HepG2 (cell line): ENCODE results near the gene CDC14B.

ENCODE experiments used
- EZH2 ChIP-seq: conservative IDR thresholded peaks from 2 replicates; pipeline ENCODE4 v1.6.1; 2012; ENCODE audit warnings: mild to moderate bottlenecking, low read depth, low read length, moderate library complexity
- SMC3 ChIP-seq: IDR thresholded peaks from 2 replicates; pipeline ENCODE4 v1.6.1; 2011; ENCODE audit warnings: low read length, improper control_type of control experiment
- U2AF1 ChIP-seq: fragments of 200-400 bp; formaldehyde crosslinking; optimal IDR thresholded peaks from 2 replicates; pipeline ENCODE3; 2017; ENCODE audit warnings: mild to moderate bottlenecking, low read depth, low read length
- ZNF510 ChIP-seq: sonication (generic); formaldehyde crosslinking; IDR thresholded peaks from 2 replicates; pipeline ENCODE4 v1.4.0; 2020; ENCODE audit warnings: low read depth, mild to moderate bottlenecking, missing genetic modification reagents
- TF ChIP-seq, protein P1 (sequence below): sonication (generic); formaldehyde crosslinking; IDR thresholded peaks from 2 replicates; pipeline ENCODE4 v1.5.0; 2020; ENCODE audit warnings: mild to moderate bottlenecking, missing genetic modification reagents, moderate library complexity
- TF ChIP-seq, protein P2 (sequence below): sonication (generic); formaldehyde crosslinking; IDR thresholded peaks from 2 replicates; pipeline ENCODE4 v1.8.0; 2022; ENCODE audit warnings: mild to moderate bottlenecking, missing genetic modification reagents

DNA sequence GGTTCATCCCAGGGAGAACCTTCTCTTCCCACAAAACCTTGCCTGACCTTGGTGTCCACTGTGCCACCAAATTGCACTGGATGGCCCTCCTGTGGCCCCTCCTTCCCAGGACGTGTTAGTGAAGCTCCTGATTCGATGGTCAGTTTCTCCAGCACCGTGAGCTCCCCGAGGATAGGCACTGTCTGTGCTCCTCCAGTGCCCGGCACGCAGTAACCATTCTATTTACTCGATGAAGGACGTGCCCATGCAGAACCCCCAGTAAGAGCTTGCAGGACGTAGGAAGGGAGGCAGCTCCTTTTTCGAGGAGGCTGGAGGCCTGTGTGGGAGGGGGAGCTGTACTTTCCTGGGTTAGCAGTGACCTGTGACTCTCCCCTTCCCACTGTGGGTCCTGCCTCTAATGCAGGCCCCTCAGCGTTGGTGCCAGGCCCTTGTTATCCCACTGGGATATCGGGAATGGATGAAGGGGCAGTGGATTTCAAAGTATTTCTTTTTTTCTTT is 130.1 kb downstream of the CDC14B start:
- TF ChIP-seq, protein P1, sequence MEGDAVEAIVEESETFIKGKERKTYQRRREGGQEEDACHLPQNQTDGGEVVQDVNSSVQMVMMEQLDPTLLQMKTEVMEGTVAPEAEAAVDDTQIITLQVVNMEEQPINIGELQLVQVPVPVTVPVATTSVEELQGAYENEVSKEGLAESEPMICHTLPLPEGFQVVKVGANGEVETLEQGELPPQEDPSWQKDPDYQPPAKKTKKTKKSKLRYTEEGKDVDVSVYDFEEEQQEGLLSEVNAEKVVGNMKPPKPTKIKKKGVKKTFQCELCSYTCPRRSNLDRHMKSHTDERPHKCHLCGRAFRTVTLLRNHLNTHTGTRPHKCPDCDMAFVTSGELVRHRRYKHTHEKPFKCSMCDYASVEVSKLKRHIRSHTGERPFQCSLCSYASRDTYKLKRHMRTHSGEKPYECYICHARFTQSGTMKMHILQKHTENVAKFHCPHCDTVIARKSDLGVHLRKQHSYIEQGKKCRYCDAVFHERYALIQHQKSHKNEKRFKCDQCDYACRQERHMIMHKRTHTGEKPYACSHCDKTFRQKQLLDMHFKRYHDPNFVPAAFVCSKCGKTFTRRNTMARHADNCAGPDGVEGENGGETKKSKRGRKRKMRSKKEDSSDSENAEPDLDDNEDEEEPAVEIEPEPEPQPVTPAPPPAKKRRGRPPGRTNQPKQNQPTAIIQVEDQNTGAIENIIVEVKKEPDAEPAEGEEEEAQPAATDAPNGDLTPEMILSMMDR (CRISPR knock-in tag) = no peak
- TF ChIP-seq, protein P2, sequence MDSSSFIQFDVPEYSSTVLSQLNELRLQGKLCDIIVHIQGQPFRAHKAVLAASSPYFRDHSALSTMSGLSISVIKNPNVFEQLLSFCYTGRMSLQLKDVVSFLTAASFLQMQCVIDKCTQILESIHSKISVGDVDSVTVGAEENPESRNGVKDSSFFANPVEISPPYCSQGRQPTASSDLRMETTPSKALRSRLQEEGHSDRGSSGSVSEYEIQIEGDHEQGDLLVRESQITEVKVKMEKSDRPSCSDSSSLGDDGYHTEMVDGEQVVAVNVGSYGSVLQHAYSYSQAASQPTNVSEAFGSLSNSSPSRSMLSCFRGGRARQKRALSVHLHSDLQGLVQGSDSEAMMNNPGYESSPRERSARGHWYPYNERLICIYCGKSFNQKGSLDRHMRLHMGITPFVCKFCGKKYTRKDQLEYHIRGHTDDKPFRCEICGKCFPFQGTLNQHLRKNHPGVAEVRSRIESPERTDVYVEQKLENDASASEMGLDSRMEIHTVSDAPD (CRISPR knock-in tag) = no peak
- TF ChIP-seq ZNF510 = no peak
- no peak for TF ChIP-seq SMC3
- no peak for TF ChIP-seq U2AF1
- no peak for TF ChIP-seq EZH2
